AG10803 (cell line): ENCODE results near the gene EEF1A1.
"Not testable (repeated sequence)": the region's sequence is repeated elsewhere in the genome, so short reads cannot be mapped to it uniquely, and the experiment has no call there.

Experiments
- DNase-seq: peaks from one replicate; pipeline ENCODE4 v3.0.0; 2010; ENCODE audit warnings: low read depth
- H3K4me3 ChIP-seq: 2 replicates; pipeline ENCODE4 v1.5.1; 2011; ENCODE audit warnings: mild to moderate bottlenecking, low read length, control low read depth
- CTCF ChIP-seq: conservative IDR thresholded peaks from 2 replicates; pipeline ENCODE4 v1.5.1; 2011; ENCODE audit warnings: mild to moderate bottlenecking, low read length, control low read depth, inconsistent platforms

Gene EEF1A1

GRCh38 chr6:73506246-73506645, 14.6 kb downstream of the EEF1A1 start:
- no peak for TF ChIP-seq CTCF
- no peak overlapping the region for H3K4me3 ChIP-seq
- no peak for DNase-seq

GRCh38 chr6:73505705-73506104, 15.1 kb downstream of the EEF1A1 start:
- H3K4me3 ChIP-seq, result not testable (repeated sequence)
- peak; percentile 63 for DNase-seq

GRCh38 chr6:73505142-73505541, 15.7 kb downstream of the EEF1A1 start:
- H3K4me3 ChIP-seq, result no peak overlapping the region
- no peak for TF ChIP-seq CTCF
- no peak for DNase-seq

- TF ChIP-seq CTCF, result no peak
- no peak for DNase-seq
- no peak overlapping the region for H3K4me3 ChIP-seq
Observed at GRCh38 chr6:73504160-73504559, 16.7 kb downstream of the EEF1A1 start.

- no peak for DNase-seq
- no peak overlapping the region for H3K4me3 ChIP-seq
- no peak for TF ChIP-seq CTCF
Observed at GRCh38 chr6:73503027-73503772, 17.6 kb downstream of the EEF1A1 start.

GRCh38 chr6:73497915-73498314, 22.9 kb downstream of the EEF1A1 start:
- DNase-seq, result no peak
- TF ChIP-seq CTCF, result no peak
- H3K4me3 ChIP-seq, result no peak overlapping the region

GRCh38 chr6:73491377-73491776, 29.5 kb downstream of the EEF1A1 start:
- no peak for TF ChIP-seq CTCF
- no peak for DNase-seq
- no peak overlapping the region for H3K4me3 ChIP-seq

GRCh38 chr6:73487473-73487872, 33.4 kb downstream of the EEF1A1 start:
- no peak for DNase-seq

More at GRCh38 chr6:73487473-73487872, 33.4 kb downstream of the EEF1A1 start:
- TF ChIP-seq CTCF, result no peak
- no peak overlapping the region for H3K4me3 ChIP-seq
